HG03060 (cell line): ENCODE data around the gene OR8K1.

ENCODE experiments used
- ATAC-seq: cut with Tn5 transposase; IDR thresholded peaks from one replicate; pipeline ENCODE4 v1.9.1; 2021; ENCODE audit warnings: low read depth, moderate number of reproducible peaks; ENCODE audit not compliant: unreplicated experiment

The OR8K1 gene

GRCh38 chr11:56345739-56346138, at the start of gene OR8K1:
Gene OR8K1 (plus strand): TSS chr11:56346039. CDS start chr11:56346039, 0 bp downstream.
- ATAC-seq = no peak

GRCh38 chr11:56296898-56297297, 48.9 kb upstream of the OR8K1 start:
- ATAC-seq = no peak

GRCh38 chr11:56307836-56308235, 38.0 kb upstream of the OR8K1 start:
- ATAC-seq = no peak

- ATAC-seq = no peak
Measured at GRCh38 chr11:56314844-56315243, 31.0 kb upstream of the OR8K1 start, which contains the start of gene OR8K3. Gene OR8K3 (plus strand): TSS chr11:56315144. CDS start chr11:56318307, 3,163 bp downstream.

GRCh38 chr11:56331861-56332491, 13.9 kb upstream of the OR8K1 start:
- no peak for ATAC-seq

GRCh38 chr11:56333156-56333555, 12.7 kb upstream of the OR8K1 start:
- no peak for ATAC-seq

GRCh38 chr11:56340289-56340688, 5.5 kb upstream of the OR8K1 start:
- ATAC-seq = no peak

GRCh38 chr11:56353991-56354390, 8.2 kb downstream of the OR8K1 start, which contains the start of gene OR8J1:
Gene OR8J1 (plus strand): TSS chr11:56354291. CDS start chr11:56360247, 5,956 bp downstream.
- no peak for ATAC-seq

GRCh38 chr11:56375324-56375723, 29.5 kb downstream of the OR8K1 start, which contains the start of gene OR8U1:
Gene OR8U1 (plus strand): TSS chr11:56375624. CDS start chr11:56375624, 0 bp downstream.
- ATAC-seq = no peak

- no peak for ATAC-seq
Measured at GRCh38 chr11:56380120-56380519, 34.3 kb downstream of the OR8K1 start.

GRCh38 chr11:56394381-56394780, 48.5 kb downstream of the OR8K1 start:
- ATAC-seq = no peak

GRCh38 chr11:56396047-56396446, 50.2 kb downstream of the OR8K1 start:
- no peak for ATAC-seq
